GM18861 (cell line): ENCODE results near the gene SERGEF.

Experiments
- ATAC-seq: cut with Tn5 transposase; IDR thresholded peaks from one replicate; pipeline ENCODE4 v1.9.1; 2021; ENCODE audit not compliant: unreplicated experiment

The SERGEF gene

DNA sequence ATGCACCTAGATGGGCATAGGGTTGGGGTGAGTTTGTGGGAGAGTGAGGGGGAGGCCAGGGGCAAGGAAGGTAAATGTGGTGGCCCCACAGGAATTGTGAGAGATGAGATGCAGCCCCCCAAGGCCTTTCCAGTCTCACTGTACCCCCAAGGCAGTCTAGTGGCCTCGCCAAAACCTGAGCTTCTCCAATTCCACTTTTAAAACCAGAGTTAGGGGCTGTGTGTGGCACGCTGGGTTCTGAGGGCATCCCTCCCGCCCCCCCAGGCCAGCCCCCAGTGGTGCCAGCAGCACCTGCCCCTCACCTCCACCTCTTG lies 237.9 kb downstream of the SERGEF start:
- ATAC-seq: no peak

DNA sequence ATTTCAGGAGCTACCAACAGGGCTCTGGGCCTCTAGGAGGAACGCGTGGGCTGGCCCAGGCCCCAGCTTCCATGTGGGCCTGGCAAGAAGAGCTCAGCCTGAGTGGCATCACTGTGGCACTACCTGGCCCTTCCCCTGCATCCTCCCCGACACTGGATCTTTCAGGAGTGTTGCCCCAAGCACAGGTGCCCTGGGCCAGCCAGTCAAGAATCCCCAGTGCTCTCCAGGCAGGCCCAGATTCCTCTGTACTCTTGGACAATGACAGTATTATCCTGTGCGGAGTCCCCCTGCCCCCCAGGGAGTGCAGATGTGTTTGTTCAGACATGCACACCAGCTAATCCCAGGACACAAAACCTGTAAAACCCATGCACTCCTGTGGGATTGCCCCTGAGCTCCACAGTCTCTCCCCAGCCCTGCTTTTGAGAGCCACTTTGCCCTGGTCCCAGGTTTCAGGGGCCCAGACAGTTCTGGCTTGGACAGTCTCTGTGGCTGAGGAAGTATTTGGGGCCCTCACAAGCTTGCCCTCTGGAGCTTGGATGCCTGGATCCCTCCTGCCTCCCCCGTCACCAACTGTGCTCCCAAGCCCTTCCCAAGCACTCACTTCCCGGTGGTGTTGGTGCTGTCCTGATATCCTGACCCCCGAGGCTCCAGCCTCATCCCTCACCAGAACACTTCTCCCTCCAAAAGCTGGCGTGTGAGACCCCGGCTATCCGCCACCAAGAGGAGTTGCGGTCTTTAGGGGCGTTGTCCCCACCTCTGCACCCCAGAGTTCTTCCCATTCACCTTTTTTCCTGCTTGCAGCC lies 238.4 kb downstream of the SERGEF start:
- ATAC-seq: no peak

DNA sequence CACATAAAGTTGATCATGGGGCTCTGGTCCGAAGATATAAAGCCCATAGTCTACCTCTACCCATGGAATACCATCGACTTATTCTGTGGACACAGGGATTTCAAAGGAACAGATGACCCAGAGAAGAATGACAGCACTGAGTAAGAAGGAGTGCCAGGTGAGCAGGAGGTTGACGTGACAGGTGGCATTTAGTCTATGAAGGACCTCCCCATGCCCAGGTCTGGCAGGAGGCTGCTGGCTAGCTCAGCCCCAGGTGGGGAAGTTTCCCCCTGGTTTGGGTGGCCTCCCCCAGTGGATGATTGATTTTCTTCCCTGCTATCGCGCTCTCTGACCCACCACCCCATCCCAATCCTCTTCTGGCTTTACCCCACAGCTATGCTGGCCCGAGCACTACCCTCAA lies 239.2 kb downstream of the SERGEF start:
- ATAC-seq: no peak

DNA sequence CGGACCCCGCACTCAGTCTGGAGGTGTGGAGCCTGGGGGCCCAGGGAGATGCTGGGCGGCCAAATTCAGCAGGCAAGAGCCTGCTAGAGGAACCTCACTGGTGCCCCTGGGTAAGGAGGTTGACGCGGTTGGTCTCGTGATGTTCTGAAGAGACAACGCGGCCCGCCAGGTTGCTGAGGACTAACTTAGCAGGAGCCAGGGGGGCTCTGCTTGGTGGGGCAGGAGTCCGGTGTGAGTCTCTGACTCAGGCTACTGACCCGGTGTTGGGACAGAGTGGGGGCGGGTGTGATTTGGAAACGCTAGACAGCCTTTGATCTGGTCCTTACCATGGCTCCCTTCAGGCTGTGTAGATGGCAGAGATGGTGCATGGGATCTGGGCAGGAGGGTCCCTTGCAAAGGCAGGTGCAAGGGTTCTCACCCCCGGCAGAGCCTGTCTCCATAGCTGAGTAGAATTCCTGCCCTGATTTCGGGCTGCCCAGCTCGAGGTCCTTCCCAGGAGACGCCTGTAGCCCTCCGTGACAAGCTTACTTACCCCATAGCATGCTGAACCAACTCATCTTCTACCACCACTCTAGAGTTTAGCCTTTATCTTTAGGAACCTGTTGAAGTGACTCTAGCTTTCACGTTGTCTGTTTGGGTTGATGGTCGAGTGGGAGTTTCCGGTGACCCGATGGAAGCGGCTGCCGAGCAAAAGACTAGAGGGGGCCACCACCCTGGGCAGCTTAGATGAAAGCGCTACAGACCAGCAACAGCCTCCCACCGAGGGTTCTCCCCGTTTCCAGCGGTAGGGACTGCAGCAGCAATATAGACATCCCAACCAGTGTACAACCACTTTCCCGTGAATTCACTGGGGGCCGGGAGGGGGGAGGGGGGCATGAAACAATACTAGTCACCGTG lies 239.9 kb downstream of the SERGEF start:
- ATAC-seq: no peak

DNA sequence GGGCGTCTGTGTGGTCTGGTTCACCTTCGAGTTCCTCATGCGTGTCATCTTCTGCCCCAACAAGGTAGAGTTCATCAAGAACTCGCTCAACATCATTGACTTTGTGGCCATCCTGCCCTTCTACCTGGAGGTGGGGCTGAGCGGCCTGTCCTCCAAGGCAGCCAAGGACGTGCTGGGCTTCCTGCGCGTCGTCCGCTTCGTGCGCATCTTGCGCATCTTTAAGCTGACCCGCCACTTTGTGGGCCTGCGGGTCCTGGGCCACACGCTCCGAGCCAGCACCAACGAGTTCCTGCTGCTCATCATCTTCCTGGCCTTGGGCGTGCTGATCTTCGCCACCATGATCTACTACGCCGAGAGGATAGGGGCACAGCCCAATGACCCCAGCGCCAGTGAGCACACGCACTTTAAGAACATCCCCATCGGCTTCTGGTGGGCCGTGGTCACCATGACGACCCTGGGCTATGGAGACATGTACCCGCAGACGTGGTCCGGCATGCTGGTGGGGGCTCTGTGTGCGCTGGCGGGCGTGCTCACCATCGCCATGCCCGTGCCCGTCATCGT lies 240.9 kb downstream of the SERGEF start:
- no peak for ATAC-seq

DNA sequence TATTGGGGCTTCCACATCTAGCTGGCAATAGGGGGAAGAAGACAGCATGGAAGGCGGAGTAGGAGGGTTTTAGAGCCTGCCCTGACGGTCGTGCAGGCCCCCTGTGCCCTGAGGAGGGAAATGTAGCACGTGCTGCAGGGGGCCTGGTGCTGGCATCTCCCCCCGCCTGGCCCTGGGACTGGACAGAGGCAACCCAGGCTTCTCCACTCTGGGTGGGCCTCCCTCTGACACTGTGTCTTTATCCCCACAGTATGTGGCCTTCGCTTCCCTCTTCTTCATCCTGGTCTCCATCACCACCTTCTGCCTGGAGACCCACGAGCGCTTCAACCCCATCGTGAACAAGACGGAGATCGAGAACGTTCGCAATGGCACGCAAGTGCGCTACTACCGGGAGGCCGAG lies 241.4 kb downstream of the SERGEF start:
- ATAC-seq: no peak

DNA sequence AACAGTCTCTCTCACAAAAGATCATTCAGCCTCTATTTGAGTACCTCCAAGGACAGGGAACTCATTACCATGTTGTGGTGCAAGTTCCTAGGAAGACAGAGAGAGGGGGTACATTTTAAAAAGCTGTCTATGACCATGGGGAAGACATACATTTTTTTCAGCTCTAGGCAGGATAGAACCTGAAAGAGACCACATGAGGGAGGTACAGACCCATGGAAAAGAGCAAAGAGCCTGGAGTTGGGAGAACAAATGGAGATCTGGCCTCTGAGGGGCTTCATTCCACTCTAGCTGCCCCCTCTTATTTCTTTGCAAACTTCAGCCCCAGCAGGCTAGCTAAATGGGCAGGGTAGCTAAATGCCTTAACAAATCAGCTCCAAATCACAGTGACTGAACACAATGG lies 241.9 kb downstream of the SERGEF start:
- ATAC-seq: no peak

DNA sequence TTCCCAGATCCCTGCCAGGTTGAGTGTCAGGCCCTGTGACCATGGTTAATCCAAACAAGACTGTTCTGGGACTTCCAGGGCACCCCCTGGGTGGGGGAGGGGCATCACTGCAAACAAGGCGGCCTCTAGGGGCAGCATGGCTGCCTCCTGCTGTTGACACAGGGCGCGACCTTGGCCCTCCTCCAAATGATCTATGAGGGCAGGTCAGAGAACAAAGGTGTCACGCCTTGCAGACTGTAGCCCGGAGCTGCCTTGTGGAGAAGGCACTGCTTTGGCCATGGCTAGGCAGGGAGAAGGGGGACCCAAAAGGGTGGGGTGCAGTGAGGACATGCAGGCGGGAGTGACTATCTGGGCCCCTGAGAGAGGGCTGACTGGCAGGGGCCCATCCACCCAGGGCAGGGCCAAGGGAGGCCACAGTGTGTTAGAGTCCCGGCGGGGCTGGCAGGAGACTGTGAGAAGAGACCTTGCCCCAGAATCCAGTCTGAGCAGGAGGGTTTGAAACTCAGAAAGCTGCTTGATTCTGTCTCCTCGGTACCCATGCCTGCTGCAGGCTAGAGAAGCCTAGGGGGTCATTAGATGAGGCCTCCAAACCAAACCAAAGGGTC lies 242.7 kb downstream of the SERGEF start:
- no peak for ATAC-seq

DNA sequence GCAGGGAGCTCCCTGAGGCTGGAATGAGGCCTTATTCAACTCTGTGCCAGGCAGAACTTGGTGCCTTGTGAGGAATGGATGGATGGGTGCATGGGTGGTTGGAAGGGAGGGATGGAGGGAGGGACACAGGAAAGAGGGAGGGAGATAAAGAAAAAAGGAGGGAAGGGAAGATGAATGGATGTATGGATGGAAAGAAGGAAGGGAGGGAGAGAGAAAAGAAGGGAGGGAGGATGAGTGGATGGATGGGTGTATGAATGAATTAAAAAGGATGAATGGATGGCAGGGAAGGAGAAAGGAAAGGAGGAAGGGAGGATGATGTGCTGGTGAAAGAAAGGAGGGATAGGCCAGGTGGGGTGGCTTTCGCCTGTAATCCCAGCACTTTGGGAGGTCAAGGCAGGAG lies 243.6 kb downstream of the SERGEF start:
- ATAC-seq: no peak

DNA sequence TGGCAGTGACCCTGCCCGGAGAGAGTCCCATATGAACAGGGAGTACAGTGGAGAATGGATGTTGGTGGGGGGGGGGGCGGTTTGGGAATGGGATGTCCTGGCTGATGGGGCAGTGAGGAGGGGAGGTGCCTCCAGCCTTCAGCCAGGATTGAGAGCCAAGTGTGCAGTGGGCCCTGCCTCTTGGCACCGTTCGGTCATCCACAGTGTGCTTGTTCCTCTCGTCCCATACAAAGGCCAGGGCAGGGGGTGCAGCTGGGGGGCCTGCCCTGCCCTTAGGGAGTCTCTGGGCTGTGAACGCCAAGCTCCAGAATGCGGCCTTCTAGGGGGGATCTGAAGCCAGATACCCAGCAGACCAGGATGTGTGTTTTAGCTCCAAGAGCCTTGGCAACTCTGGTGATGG lies 244.3 kb downstream of the SERGEF start:
- no peak for ATAC-seq

DNA sequence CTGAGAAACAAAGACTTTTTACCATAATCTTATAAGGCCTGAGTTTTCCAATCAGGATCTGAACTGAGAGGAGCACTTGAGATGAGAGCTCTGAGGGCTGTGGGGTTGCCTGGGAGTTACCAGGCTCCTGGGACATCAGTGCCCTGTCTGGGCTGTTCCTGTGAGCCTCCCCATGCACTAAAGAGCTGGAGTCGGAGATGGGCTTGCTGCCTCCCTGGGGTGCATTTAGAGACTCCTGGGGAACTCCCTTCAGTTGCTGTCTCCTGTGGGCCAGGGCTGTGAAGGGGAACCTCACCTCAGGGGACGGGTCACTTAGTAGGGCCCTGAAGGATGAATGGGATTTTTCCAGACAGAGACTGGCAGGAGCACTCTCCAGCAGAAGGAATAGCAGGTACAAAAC lies 244.9 kb downstream of the SERGEF start:
- no peak for ATAC-seq

DNA sequence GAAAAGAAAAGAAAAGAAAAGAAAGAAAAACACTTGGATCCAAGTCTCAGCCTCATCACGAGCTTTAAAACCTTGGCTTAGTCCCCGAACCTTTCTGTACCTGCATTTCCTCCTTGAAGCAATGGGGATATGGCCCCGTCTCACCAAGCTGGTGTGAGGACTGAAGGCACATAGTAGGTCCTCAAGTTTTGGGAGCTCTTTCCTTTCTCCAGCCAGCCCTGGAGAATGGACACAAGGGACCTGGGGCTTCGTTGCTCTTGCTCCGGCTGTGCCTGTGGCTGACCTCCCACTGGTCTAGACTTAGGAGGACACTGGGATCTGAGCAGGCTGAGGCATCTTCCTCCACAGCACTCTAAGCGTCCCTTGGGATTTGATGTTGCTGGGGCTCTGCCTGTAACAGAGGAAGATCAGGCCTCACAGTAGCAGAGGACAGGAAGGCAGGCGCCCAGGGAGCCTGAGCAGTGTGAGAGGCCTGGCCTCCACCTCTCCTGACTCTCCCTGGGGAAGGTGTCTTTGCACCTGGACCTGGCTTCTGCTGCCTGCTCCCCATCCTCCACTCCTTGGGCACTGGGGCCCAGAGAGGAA lies 245.5 kb downstream of the SERGEF start:
- no peak for ATAC-seq

DNA sequence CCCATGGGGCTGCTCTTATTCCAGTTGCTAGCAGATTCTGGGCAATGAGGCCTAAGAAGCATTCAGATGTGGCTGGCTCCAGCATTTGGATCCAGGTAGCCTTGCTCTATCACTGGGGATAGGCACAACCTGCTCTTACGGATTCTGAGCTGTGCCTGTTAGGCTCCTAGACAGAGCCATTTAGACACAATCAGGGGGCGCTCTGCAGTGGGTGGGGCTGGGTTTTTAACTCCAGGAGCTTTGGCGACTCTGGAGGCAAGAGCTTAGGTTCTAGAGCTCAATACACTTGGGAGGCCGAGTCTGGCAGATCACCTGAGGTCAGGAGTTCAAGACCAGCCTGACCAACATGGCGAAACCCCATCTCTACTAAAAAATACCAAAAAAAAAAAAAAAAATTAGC lies 246.3 kb downstream of the SERGEF start:
- ATAC-seq: no peak

DNA sequence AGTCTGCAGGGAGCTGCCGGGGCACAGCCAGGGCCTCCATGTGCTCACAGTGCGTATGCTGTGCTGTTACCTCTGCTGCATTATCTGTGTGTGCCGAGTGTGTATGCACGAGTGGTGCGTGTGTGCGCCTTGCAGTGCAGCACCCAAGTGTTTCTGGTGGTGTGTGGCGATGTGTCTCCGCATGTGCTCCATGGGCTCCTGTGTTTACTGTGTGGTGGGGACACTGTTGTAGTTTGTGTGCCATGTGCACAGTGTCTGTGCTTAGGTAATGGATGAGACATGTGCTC lies 246.8 kb downstream of the SERGEF start:
- ATAC-seq: no peak

DNA sequence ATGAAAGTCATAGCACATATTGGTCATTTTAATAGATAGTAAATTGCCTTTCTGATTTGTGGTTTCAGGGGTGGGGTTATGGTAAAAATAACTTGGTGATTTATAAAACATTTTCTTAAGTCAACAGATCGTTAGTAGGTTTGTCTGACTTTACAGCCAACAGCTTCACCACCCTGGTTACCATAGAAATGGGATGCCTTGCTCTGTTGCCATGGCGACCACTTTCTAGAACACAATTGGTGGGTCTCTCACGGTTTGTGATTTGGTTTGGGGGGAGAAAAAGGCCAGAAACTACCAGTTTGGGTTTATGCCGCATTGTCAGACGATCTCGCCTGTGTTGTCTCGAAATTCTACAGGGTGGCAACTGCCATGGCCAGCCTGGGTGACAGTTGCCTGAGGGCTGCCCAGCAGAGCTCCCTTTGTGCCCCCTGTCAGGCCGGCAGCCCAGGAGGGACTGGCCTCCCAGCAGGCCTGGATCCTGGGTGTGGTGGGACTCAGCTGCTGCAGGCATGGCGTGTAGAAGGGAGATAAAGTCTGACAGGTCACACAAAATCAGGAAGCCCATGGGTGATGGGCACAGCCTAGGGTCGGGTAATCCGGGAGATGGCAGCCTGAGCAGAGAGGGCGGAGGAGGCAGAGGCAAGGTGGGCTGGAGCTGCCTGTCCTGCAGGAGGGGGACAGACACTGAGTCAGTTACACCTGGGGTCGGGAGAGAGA lies 247.3 kb downstream of the SERGEF start:
- no peak for ATAC-seq

DNA sequence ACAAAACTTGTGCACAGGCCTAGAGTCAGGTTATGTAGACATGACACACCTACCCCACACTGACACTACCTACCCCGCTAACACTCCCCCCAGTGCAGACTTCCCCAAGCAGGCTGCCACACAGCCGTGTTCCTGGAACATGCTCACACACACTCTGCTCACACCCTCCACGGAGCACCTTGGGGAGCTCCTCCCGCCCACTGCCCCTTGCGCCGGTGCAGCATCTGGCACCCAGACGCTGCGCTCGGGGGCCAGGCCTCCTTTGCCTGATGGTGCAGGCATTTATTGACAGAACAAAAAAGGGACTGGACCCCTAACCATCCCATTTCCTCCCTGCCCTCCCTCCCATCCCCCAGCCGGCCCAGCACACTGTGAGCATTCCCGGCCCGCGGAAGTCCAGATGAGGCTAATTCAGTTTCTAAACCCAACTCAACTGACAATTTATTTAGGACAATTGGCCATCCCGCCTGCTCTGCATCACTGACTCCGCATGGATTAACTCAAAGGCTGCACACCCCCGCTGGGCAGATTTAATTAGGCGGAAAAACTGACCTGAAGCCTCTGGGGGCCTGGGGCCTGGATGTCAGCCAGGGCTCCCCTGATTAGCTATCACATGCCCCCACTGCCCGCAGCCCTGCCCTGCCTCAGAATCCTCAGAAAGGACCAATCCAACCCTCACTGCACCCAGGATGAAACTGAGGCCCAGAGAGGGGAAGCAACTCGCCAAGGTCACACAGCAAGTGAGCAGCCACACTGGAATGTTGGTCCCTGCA lies 248.2 kb downstream of the SERGEF start:
- no peak for ATAC-seq

DNA sequence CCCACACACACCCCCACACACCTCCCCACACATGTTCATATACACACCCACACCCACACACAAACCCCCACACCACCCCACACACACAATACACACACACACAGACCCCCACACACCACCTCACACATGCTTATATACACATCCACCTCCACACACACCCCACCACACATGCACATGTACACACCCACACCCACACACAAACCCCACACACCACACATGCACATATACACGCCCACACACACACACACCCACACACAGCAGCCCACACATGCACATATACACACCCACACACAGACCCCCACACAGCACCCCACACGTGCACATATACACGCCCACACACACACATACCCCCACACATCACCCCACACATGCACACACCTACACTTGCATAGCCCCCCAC lies 249.1 kb downstream of the SERGEF start:
- no peak for ATAC-seq

DNA sequence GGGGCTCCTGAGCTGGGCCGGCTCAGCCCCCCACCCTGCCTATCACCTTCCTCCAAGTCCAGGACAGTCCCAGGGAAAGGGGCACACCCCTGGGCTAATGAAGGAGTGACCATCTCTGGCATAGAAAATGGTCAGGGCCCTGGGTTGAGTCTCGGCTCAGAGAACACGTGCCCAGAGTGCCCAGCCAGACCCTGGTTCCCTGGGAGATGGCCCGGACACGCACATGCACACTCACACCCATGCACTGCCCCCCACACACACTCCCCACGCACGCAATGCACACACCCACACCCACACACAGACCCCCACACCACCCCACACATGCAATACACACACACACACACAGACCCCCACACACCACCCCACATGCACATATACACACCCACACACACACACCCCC lies 249.6 kb downstream of the SERGEF start:
- no peak for ATAC-seq

DNA sequence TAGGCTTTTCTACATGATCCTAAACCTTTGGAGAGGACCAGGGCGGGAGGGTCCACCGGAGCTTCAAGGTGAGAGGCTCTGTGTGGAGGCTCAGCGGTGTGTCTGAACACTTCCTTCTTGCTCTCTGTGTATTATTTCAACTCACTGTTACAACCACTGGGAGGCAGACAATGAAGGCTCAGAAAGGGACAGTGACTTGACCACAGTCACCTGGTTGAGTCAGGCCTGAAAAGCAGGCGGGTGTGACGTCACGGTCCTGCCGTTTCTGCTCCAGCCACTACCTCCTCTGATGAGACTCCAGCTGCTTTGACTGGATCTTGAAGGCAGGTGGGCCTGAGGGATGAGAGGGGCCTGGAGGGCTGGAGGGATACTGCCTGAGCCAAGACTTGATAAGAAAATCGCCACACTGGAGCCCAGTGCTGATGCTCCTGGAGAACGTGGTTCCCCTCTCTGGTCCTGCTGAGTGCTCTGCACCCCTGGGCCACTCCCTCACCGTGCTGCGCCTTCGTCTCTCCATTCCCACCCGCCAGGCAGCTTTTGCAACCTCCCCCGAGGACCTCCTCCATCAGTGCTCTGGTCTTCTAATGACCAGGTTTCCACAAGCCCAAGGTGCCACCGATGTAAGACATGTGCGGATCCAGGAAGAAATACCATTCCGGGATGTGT lies 250.4 kb downstream of the SERGEF start:
- peak; percentile 50 for ATAC-seq
